H1 (cell line): ENCODE results near the gene OR2AJ1.

ENCODE experiments used
- CEBPB ChIP-seq: IDR thresholded peaks from 2 replicates; pipeline ENCODE4 v1.6.1; 2012; ENCODE audit warnings: low read depth, low read length
- CREB1 ChIP-seq: IDR thresholded peaks from 2 replicates; pipeline ENCODE4 v1.6.1; 2012; ENCODE audit warnings: inconsistent platforms
- POLR2AphosphoS5 ChIP-seq: IDR thresholded peaks from 2 replicates; pipeline ENCODE4 v1.6.1; 2011; ENCODE audit warnings: low read depth, low read length
- RAD21 ChIP-seq, 2 experiments: IDR thresholded peaks in 1 of 2; conservative IDR thresholded peaks in 1 of 2; 2 replicates each; pipeline ENCODE4 v1.6.1; 2011; ENCODE audit warnings: low read depth in 2 of 2, low read length in 2 of 2, improper control_type of control experiment in 1 of 2, inconsistent platforms in 1 of 2, mild to moderate bottlenecking in 1 of 2, moderate library complexity in 1 of 2
- SIN3A ChIP-seq, 2 experiments: IDR thresholded peaks in 1 of 2; conservative IDR thresholded peaks in 1 of 2; 2 replicates each; pipeline ENCODE4 v1.6.1; 2011 to 2012; ENCODE audit warnings: low read length in 2 of 2, improper control_type of control experiment in 1 of 2, low read depth in 1 of 2, mild to moderate bottlenecking in 1 of 2
- YY1 ChIP-seq: IDR thresholded peaks from 2 replicates; pipeline ENCODE4 v1.6.1; 2011; ENCODE audit warnings: low read depth, mild to moderate bottlenecking, low read length
- TF ChIP-seq, protein P1 (sequence below), 3 experiments: IDR thresholded peaks; 1 replicate in 2 of 3; 2 replicates in 1 of 3; pipeline versions ENCODE4 v1.5.1 to v1.6.1; 2011; ENCODE audit warnings: low read length in 3 of 3, mild to moderate bottlenecking in 3 of 3, inconsistent platforms in 2 of 3, low read depth in 1 of 3, moderate library complexity in 1 of 3; ENCODE audit not compliant: insufficient read depth in 1 of 3; ENCODE audit errors: control extremely low read depth in 1 of 3
- TF ChIP-seq, protein P2 (sequence below): IDR thresholded peaks from 2 replicates; pipeline ENCODE4 v1.6.1; 2011; ENCODE audit warnings: low read length, improper control_type of control experiment

DNA sequence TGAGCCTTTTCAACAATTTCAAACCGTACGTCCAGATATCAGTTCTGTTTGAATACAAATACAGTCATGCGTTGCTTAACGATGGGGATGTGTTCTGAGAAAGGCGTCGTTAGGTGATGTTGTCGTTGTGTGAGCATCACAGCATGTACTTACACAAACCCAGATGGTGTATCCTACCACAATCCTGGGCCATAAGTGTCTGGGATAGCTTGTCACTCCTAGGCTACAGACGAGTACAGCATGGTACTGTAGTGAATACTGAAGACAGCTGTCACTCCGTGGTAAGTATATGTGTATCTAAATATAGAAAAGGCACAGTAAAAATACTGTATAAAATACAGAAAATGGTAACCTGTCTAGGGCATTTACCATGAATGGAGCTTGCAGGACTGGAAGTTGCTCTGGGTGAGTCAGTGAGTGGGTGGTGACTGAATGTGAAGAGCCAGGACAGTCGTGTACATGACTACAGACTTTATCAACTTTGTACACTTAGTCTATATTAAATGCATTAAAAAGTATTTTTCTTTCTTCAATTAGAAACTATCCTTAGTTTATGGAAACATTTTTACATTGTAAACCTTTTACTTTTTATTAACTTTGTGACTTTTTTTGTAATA, 39.8 kb upstream of the OR2AJ1 start:
- TF ChIP-seq, protein P1, sequence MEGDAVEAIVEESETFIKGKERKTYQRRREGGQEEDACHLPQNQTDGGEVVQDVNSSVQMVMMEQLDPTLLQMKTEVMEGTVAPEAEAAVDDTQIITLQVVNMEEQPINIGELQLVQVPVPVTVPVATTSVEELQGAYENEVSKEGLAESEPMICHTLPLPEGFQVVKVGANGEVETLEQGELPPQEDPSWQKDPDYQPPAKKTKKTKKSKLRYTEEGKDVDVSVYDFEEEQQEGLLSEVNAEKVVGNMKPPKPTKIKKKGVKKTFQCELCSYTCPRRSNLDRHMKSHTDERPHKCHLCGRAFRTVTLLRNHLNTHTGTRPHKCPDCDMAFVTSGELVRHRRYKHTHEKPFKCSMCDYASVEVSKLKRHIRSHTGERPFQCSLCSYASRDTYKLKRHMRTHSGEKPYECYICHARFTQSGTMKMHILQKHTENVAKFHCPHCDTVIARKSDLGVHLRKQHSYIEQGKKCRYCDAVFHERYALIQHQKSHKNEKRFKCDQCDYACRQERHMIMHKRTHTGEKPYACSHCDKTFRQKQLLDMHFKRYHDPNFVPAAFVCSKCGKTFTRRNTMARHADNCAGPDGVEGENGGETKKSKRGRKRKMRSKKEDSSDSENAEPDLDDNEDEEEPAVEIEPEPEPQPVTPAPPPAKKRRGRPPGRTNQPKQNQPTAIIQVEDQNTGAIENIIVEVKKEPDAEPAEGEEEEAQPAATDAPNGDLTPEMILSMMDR (IDR thresholded peaks at IDR 0.05; ENCODE audit: control extremely low read depth in 1 of 3, insufficient read depth in 1 of 3, low read depth in 1 of 3, low read length in 3 of 3), result no peak
- TF ChIP-seq, protein P2, sequence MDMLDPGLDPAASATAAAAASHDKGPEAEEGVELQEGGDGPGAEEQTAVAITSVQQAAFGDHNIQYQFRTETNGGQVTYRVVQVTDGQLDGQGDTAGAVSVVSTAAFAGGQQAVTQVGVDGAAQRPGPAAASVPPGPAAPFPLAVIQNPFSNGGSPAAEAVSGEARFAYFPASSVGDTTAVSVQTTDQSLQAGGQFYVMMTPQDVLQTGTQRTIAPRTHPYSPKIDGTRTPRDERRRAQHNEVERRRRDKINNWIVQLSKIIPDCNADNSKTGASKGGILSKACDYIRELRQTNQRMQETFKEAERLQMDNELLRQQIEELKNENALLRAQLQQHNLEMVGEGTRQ, result no peak
- TF ChIP-seq POLR2AphosphoS5 (no peak), CREB1 (no peak), YY1 (no peak), CEBPB (no peak), SIN3A (conservative IDR thresholded peaks at IDR 0.05 in 1 of 2, IDR thresholded peaks at IDR 0.05 in 1 of 2; ENCODE audit: low read depth in 1 of 2, low read length in 2 of 2) (no peak), RAD21 (IDR thresholded peaks at IDR 0.05 in 1 of 2, conservative IDR thresholded peaks at IDR 0.05 in 1 of 2; ENCODE audit: low read depth in 2 of 2, low read length in 2 of 2) (no peak)
